ENCODE data around the gene MAPKAP1.

Gene MAPKAP1

GRCh38 chr9:125442452-125442851 is 264.6 kb downstream of the MAPKAP1 start:
- DNase-seq = no peak

- no peak for DNase-seq
Observed at GRCh38 chr9:125440411-125440810, 266.6 kb downstream of the MAPKAP1 start.

GRCh38 chr9:125439434-125440272 is 267.4 kb downstream of the MAPKAP1 start:
- DNase-seq = no peak

GRCh38 chr9:125438506-125439433 is 268.2 kb downstream of the MAPKAP1 start:
- no peak for DNase-seq

GRCh38 chr9:125437771-125438221 is 269.2 kb downstream of the MAPKAP1 start:
- DNase-seq = no peak

GRCh38 chr9:125436613-125437443 is 270.2 kb downstream of the MAPKAP1 start:
- peak; percentile 33 for DNase-seq

GRCh38 chr9:125435776-125436612 is 271.0 kb downstream of the MAPKAP1 start:
- DNase-seq = no peak

- DNase-seq = no peak
Observed at GRCh38 chr9:125434986-125435775, 271.8 kb downstream of the MAPKAP1 start.

- DNase-seq = no peak
Observed at GRCh38 chr9:125433461-125434011, 273.5 kb downstream of the MAPKAP1 start.

GRCh38 chr9:125432715-125433385 is 274.2 kb downstream of the MAPKAP1 start:
- DNase-seq = no peak

GRCh38 chr9:125431741-125432271 is 275.2 kb downstream of the MAPKAP1 start:
- no peak for DNase-seq

- DNase-seq = no peak
Observed at GRCh38 chr9:125431012-125431305, 276.0 kb downstream of the MAPKAP1 start.

- no peak for DNase-seq
Observed at GRCh38 chr9:125430161-125431011, 276.6 kb downstream of the MAPKAP1 start.

GRCh38 chr9:125429476-125430160 is 277.4 kb downstream of the MAPKAP1 start:
- no peak for DNase-seq

GRCh38 chr9:125428902-125429467 is 278.0 kb downstream of the MAPKAP1 start:
- DNase-seq = no peak

- DNase-seq = no peak
Observed at GRCh38 chr9:125428060-125428901, 278.7 kb downstream of the MAPKAP1 start.

GRCh38 chr9:125427556-125427955 is 279.5 kb downstream of the MAPKAP1 start:
- no peak for DNase-seq
